GM21717 (cell line): ENCODE measurements around the gene SNRPN.
"Not testable (repeated sequence)": the region's sequence is repeated elsewhere in the genome, so short reads cannot be mapped to it uniquely, and the experiment has no call there.

ENCODE experiments used
- ATAC-seq: cut with Tn5 transposase; IDR thresholded peaks from one replicate; pipeline ENCODE4 v1.9.1; 2021; ENCODE audit warnings: mild to moderate bottlenecking, moderate library complexity; ENCODE audit not compliant: unreplicated experiment

Gene SNRPN

GRCh38 chr15:24954783-24955530 is at the start of gene SNRPN, which contains the start of gene SNURF:
Gene SNRPN (plus strand): TSS chr15:24954987. CDS start chr15:24974454, 19,467 bp downstream.
Gene SNURF (plus strand): TSS chr15:24954987. CDS start chr15:24955049, 62 bp downstream.
- no peak for ATAC-seq

- ATAC-seq: no peak
Measured at GRCh38 chr15:24916305-24917009, 38.3 kb upstream of the SNRPN start.

- no peak for ATAC-seq
Measured at GRCh38 chr15:24917431-24917830, 37.4 kb upstream of the SNRPN start.

- no peak for ATAC-seq
Measured at GRCh38 chr15:24919446-24919845, 35.3 kb upstream of the SNRPN start.

- ATAC-seq: not testable (repeated sequence)
Measured at GRCh38 chr15:24922781-24923180, 32.0 kb upstream of the SNRPN start.

- no peak for ATAC-seq
Measured at GRCh38 chr15:24924153-24924552, 30.6 kb upstream of the SNRPN start.

GRCh38 chr15:24924621-24925020 is 30.2 kb upstream of the SNRPN start:
- no peak for ATAC-seq

- ATAC-seq: not testable (repeated sequence)
Measured at GRCh38 chr15:24931874-24932732, 22.7 kb upstream of the SNRPN start.

GRCh38 chr15:24933716-24934115 is 21.1 kb upstream of the SNRPN start:
- no peak for ATAC-seq

- not testable (repeated sequence) for ATAC-seq
Measured at GRCh38 chr15:24938224-24938623, 16.6 kb upstream of the SNRPN start.

- no peak for ATAC-seq
Measured at GRCh38 chr15:24940236-24940635, 14.6 kb upstream of the SNRPN start.

GRCh38 chr15:24943361-24943760 is 11.4 kb upstream of the SNRPN start:
- no peak for ATAC-seq

- ATAC-seq: no peak
Measured at GRCh38 chr15:24944954-24945353, 9.8 kb upstream of the SNRPN start.

GRCh38 chr15:24945711-24946110 is 9.1 kb upstream of the SNRPN start:
- no peak for ATAC-seq

- ATAC-seq: no peak
Measured at GRCh38 chr15:24948495-24948894, 6.3 kb upstream of the SNRPN start.

- no peak for ATAC-seq
Measured at GRCh38 chr15:24955531-24955921, 739 bp downstream of the SNRPN start.

- peak; percentile 58 for ATAC-seq
Measured at GRCh38 chr15:24956111-24956838, 1.5 kb downstream of the SNRPN start.

GRCh38 chr15:24957691-24958090 is 2.9 kb downstream of the SNRPN start:
- ATAC-seq: no peak

- no peak for ATAC-seq
Measured at GRCh38 chr15:24961967-24962366, 7.2 kb downstream of the SNRPN start.

- no peak for ATAC-seq
Measured at GRCh38 chr15:24962880-24963279, 8.1 kb downstream of the SNRPN start.
